Bronchial epithelial cell (primary cell): Measurements from ENCODE around the gene MPRIP. TPM values are rescaled to one million over a fixed set of nuclear protein-coding genes. Genes with fewer than 3 reads are reported as not detected.

ENCODE experiments used
- DNase-seq: peaks from one replicate; pipeline ENCODE4 v3.0.0-alpha.2; 2010; ENCODE audit warnings: low read depth
- FAIRE-seq: peaks from 2 replicates; lab custom pipeline; 2011; peaks lifted over from hg19 to GRCh38; lab: Jason Lieb, UNC
- H3K27me3 ChIP-seq: 2 replicates; pipeline ENCODE4 v1.5.1; 2011; ENCODE audit warnings: low read length; ENCODE audit not compliant: control insufficient read depth, insufficient read depth
- H3K36me3 ChIP-seq: 2 replicates; pipeline ENCODE4 v1.5.1; 2011; ENCODE audit warnings: low read length; ENCODE audit not compliant: control insufficient read depth, insufficient read depth
- H3K4me3 ChIP-seq: 2 replicates; pipeline ENCODE4 v1.5.1; 2011; ENCODE audit warnings: mild to moderate bottlenecking, low read depth, low read length, control low read depth
- CTCF ChIP-seq: IDR thresholded peaks from 2 replicates; pipeline ENCODE4 v1.5.1; 2011; ENCODE audit warnings: mild to moderate bottlenecking, moderate library complexity, low read length, control low read depth, inconsistent platforms; ENCODE audit not compliant: insufficient read depth, severe bottlenecking
- total RNA-seq: library from RNA; depleted of rRNA; stranded (reverse); fragments of >200 nt; gene quantifications from 2 replicates; pipeline ENCODE4 v1.2.1, GENCODE V29; 2014

The MPRIP gene
- total RNA-seq, 1 donor from 2014 or later, result 183 TPM

DNA sequence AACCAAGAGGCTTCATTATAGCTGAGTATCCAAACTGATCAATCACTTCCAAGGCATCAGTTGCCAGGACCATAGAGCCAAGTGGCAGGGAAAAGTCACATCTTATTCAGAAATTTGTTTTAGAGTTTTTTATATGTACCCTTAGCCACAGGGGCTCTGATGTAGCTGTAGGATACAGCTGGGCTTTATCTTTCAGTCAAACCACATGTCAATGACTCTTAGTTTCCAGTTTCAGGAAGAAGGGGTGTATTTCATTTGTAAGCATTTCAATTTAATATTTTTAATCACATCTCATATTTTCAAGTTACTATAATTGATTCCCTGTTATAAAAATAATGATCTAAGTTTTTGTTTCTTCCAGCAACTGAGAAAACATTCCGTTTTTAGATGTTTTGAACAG, 197.6 kb downstream of the MPRIP start:
- no peak for TF ChIP-seq CTCF
- no peak overlapping the region for H3K4me3 ChIP-seq
- no peak for DNase-seq
- no peaks in the 10 kb centered on the region for H3K27me3 ChIP-seq
- FAIRE-seq, result no peak
- no peaks in the 10 kb centered on the region for H3K36me3 ChIP-seq

GRCh38 chr17:17241656-17242055, 199.4 kb downstream of the MPRIP start:
- H3K4me3 ChIP-seq, result no peak overlapping the region
- no peaks in the 10 kb centered on the region for H3K27me3 ChIP-seq
- FAIRE-seq (no peak), DNase-seq (no peak)
- no peak for TF ChIP-seq CTCF
- H3K36me3 ChIP-seq, result no peaks in the 10 kb centered on the region

DNA sequence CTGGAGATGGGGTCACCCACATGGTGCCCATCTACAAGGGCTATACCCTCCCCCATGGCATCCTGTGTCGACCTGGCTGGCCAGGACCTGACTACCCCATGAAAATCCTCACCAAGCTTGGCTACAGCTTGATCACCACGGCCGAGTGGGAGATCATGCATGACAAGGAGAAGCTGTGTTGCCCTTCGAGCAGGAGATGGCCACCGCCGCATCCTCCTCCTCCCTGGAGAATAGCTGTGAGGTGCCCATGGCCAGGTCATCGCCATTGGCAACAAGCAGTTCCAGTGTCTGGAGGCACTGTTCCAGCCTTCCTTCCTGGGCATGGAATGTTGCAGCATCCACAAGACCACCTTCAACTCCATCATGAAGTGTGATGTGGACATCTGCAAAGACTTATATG, 200.0 kb downstream of the MPRIP start:
- H3K27me3 ChIP-seq, result no peaks in the 10 kb centered on the region
- peaks cover 2% of the 10 kb centered on the region for H3K36me3 ChIP-seq
- FAIRE-seq (no peak), DNase-seq (no peak)
- TF ChIP-seq CTCF, result no peak
- no peak overlapping the region for H3K4me3 ChIP-seq

Other genes starting within 250 kb of the MPRIP start
- not detected in 2 replicates for gene TNFRSF13B, start 70.3 kb upstream of the MPRIP start, total RNA-seq
- gene PLD6, start 163.9 kb downstream of the MPRIP start, total RNA-seq, result 3.7 and 4.0 TPM in 2 replicates
- gene FLCN, start 194.7 kb downstream of the MPRIP start, total RNA-seq, result 51.1 and 56.5 TPM in 2 replicates
- 68.6 and 87.4 TPM in 2 replicates for gene COPS3, start 238.8 kb downstream of the MPRIP start, total RNA-seq